K562 (cell line): Measurements from ENCODE around the gene SHISA4. TPM values are rescaled to one million over a fixed set of nuclear protein-coding genes. Genes with fewer than 3 reads are reported as not detected.

ENCODE experiments used
- ATAC-seq: fragments of 200-7000 bp; cut with Tn5 transposase; 3 replicates; pipeline ENCODE4 v1.9.1; 2020; ENCODE audit warnings: moderate library complexity
- BruUV-seq: library from RNA; stranded (reverse); fragments of 400-500 nt; replicated peaks from 2 replicates; lab custom pipeline; 2021; lab: Mats Ljungman, UMichigan
- CTCF ChIA-PET: fragments of 300-600 bp; formaldehyde crosslinking; extraction: SDS; loops from one replicate; lab custom pipeline; 2021; ENCODE audit warnings: low intra/inter-chr PET ratio; lab: Yijun Ruan, JAX
- POLR2A ChIA-PET: fragments of 300-600, 350-650 bp; sonication (Branson Sonifier 250); formaldehyde crosslinking; extraction: SDS; loops from one replicate; lab custom pipeline; 2021; ENCODE audit warnings: antibody characterized with exemption, inconsistent platforms; lab: Yijun Ruan, JAX
- DNase-seq, 4 experiments: peaks; one replicate each; pipeline versions ENCODE4 v3.0.0 to v3.0.0-alpha.2; 2011 to 2018; ENCODE audit warnings: low spot score in 3 of 4, mixed read lengths in 3 of 4; ENCODE audit errors: extremely low read depth in 1 of 4
- FAIRE-seq: peaks from 2 replicates; lab custom pipeline; 2011; peaks lifted over from hg19 to GRCh38; lab: Jason Lieb, UNC
- H2AFZ ChIP-seq: 2 replicates; pipeline ENCODE4 v1.6.0; 2011; ENCODE audit warnings: low read depth, low read length, control low read depth, inconsistent platforms
- H3K27ac ChIP-seq: fragments of 200-600 bp; 3 replicates; pipeline ENCODE4 v1.8.0; 2011; ENCODE audit warnings: low read depth, mild to moderate bottlenecking, control low read depth, inconsistent platforms, low read length, moderate library complexity, mixed read lengths; ENCODE audit errors: extremely low read depth
- H3K27me3 ChIP-seq, 2 experiments: fragments of 300-600 bp in 1 of 2; 2 replicates in 1 of 2; 3 replicates in 1 of 2; pipeline versions ENCODE4 v1.6.0 to v1.8.0; 2011; ENCODE audit warnings: inconsistent platforms in 2 of 2, low read length in 2 of 2, mild to moderate bottlenecking in 1 of 2, mixed read lengths in 1 of 2, moderate library complexity in 1 of 2; ENCODE audit not compliant: control insufficient read depth in 2 of 2, insufficient read depth in 2 of 2
- H3K36me3 ChIP-seq: fragments of 300-600 bp; 3 replicates; pipeline ENCODE4 v1.8.0; 2011; ENCODE audit warnings: mild to moderate bottlenecking, low read length, inconsistent platforms; ENCODE audit not compliant: control insufficient read depth, insufficient read depth
- H3K4me1 ChIP-seq, 2 experiments: fragments of 200-600 bp in 1 of 2; replicated peaks in 1 of 2; 2 replicates in 1 of 2; 3 replicates in 1 of 2; pipeline versions ENCODE4 v1.5.1 to v1.8.0; 2011; ENCODE audit warnings: inconsistent platforms in 2 of 2, low read length in 2 of 2, mild to moderate bottlenecking in 1 of 2, mixed read lengths in 1 of 2, moderate library complexity in 1 of 2; ENCODE audit not compliant: control insufficient read depth in 2 of 2, insufficient read depth in 2 of 2
- H3K4me2 ChIP-seq: 2 replicates; pipeline ENCODE4 v1.6.1; 2011; ENCODE audit warnings: low read length, control low read depth, inconsistent platforms, mixed read lengths; ENCODE audit not compliant: insufficient read depth
- H3K4me3 ChIP-seq: fragments of 200-600 bp; sonication (generic), shearing (Covaris generic); 2 replicates; pipeline ENCODE4 v1.5.1; 2016; ENCODE audit warnings: control low read depth, inconsistent platforms
- H3K79me2 ChIP-seq: fragments of 200-600 bp; 3 replicates; pipeline ENCODE4 v1.8.0; 2011; ENCODE audit warnings: low read length, inconsistent platforms; ENCODE audit not compliant: control insufficient read depth, insufficient read depth
- H3K9ac ChIP-seq, 2 experiments: 2 replicates each; pipeline versions ENCODE4 v1.6.0 to v1.6.1; 2011; ENCODE audit warnings: low read depth in 2 of 2, low read length in 2 of 2, control low read depth in 1 of 2, inconsistent platforms in 1 of 2, mild to moderate bottlenecking in 1 of 2, mixed read lengths in 1 of 2; ENCODE audit not compliant: insufficient read depth in 1 of 2
- H3K9me1 ChIP-seq: one replicate; pipeline ENCODE4 v1.6.0; 2011; ENCODE audit warnings: inconsistent platforms, mild to moderate bottlenecking, low read length, moderate library complexity; ENCODE audit not compliant: control insufficient read depth, insufficient read depth
- H3K9me3 ChIP-seq: replicated peaks from 2 replicates; pipeline ENCODE4 v1.5.1; 2011; ENCODE audit warnings: low read depth, low read length, inconsistent platforms; ENCODE audit not compliant: control insufficient read depth, insufficient read depth
- H4K20me1 ChIP-seq: replicated peaks from 2 replicates; pipeline ENCODE4 v1.6.1; 2011; ENCODE audit warnings: low read length, inconsistent platforms, mixed read lengths; ENCODE audit not compliant: control insufficient read depth, insufficient read depth
- CTBP1 ChIP-seq: fragments of 450-650 bp; IDR thresholded peaks from 2 replicates; pipeline ENCODE4 v1.6.1; 2016; ENCODE audit warnings: borderline replicate concordance
- FOXA1 ChIP-seq: fragments of 450-650 bp; IDR thresholded peaks from 2 replicates; pipeline ENCODE4 v1.6.1; 2016; ENCODE audit warnings: mild to moderate bottlenecking, borderline replicate concordance
- FOXA3 ChIP-seq, 2 experiments: fragments of 450-650 bp in 1 of 2; sonication (generic) in 1 of 2; formaldehyde crosslinking; IDR thresholded peaks in 1 of 2; conservative IDR thresholded peaks in 1 of 2; 2 replicates each; pipeline versions ENCODE4 v1.4.0 to v1.8.0; 2020 to 2022; ENCODE audit warnings: mild to moderate bottlenecking in 2 of 2, missing genetic modification reagents in 1 of 2
- MGA ChIP-seq: fragments of 450-650 bp; IDR thresholded peaks from 2 replicates; pipeline ENCODE4 v1.6.1; 2016; ENCODE audit warnings: mild to moderate bottlenecking, moderate library complexity
- NR2C1 ChIP-seq, 2 experiments: fragments of 450-650 bp; IDR thresholded peaks; 2 replicates each; pipeline ENCODE4 v1.6.1; 2017; ENCODE audit warnings: mild to moderate bottlenecking in 2 of 2, antibody characterized with exemption in 1 of 2, inconsistent platforms in 1 of 2, missing compliant biosample characterization in 1 of 2, missing genetic modification characterization in 1 of 2
- RAD51 ChIP-seq: fragments of 450-650 bp; IDR thresholded peaks from 2 replicates; pipeline ENCODE4 v1.7.1; 2016; ENCODE audit warnings: low read depth, mild to moderate bottlenecking, borderline replicate concordance
- SRSF1 ChIP-seq: fragments of 200-400 bp; formaldehyde crosslinking; IDR thresholded peaks from 2 replicates; pipeline ENCODE4 v1.6.1; 2017; ENCODE audit warnings: mild to moderate bottlenecking, low read depth, low read length, moderate library complexity
- TOE1 ChIP-seq, 2 experiments: fragments of 450-650 bp in 1 of 2; sonication (generic) in 1 of 2; formaldehyde crosslinking in 1 of 2; IDR thresholded peaks; 2 replicates each; pipeline versions ENCODE4 v1.7.1 to v1.8.0; 2016 to 2022; ENCODE audit warnings: borderline replicate concordance in 2 of 2, mild to moderate bottlenecking in 2 of 2, antibody characterized with exemption in 1 of 2, inconsistent platforms in 1 of 2, low read depth in 1 of 2, missing genetic modification reagents in 1 of 2, moderate library complexity in 1 of 2
- WGBS: fragments of 100-300 bp; shearing (Covaris generic); methylation state at CpG from one replicate; pipeline ENCODE4 v1.1.6; 2016; ENCODE audit warnings: low coverage, mixed read lengths; ENCODE audit not compliant: insufficient coverage; ENCODE audit errors: missing lambda C conversion rate; 5-methylcytosine and 5-hydroxymethylcytosine counted together
- in situ Hi-C: fragments of 300-500 bp; cut with MboI; formaldehyde crosslinking; loops from 4 replicates; pipeline ENCODE4 v1.15.0; 2018; ENCODE audit warnings: inconsistent platforms, mixed read lengths
- intact Hi-C: fragments of 100-400 bp; cut with micrococcal nuclease; formaldehyde crosslinking; loops from 2 replicates; pipeline ENCODE4 v1.14.2; 2022
- polyA plus RNA-seq, 8 experiments: library from polyadenylated mRNA; depleted of rRNA in 4 of 8; stranded (reverse) in 5 of 8; unstranded in 3 of 8; fragments of >200 nt; fragmentation: Nextera tagmentation in 2 of 8; fragmentation: Illumina TruSeq in 1 of 8; extraction: Ambion mirVana in 2 of 8; extraction: Trizol in 1 of 8; gene quantifications; 2 replicates each; pipeline versions ENCODE4 v1.2.1 to v1.2.3, GENCODE V29; 2011 to 2014; ENCODE audit warnings: inconsistent platforms in 1 of 8, missing spikeins in 1 of 8
- total RNA-seq, 7 experiments: library from RNA; depleted of rRNA in 6 of 7; stranded (reverse); fragments of >200 nt in 6 of 7; fragmentation: Illumina TruSeq in 2 of 7; extraction: Trizol in 2 of 7; gene quantifications; 2 replicates each; pipeline versions ENCODE4 v1.2.1 to v1.2.3, GENCODE V29; 2011 to 2021; ENCODE audit warnings: low replicate concordance in 1 of 7

The SHISA4 gene
- total and polyA plus RNA-seq, 9 of the 15 experiments (the other 6 are each of a cell fraction or from before 2014, with no cell fraction given), result 0.15 to 0.95 (median 0.68) TPM; not detected in 2

GRCh38 chr1:201887116-201887866 is 1.4 kb upstream of the SHISA4 start:
- Histone ChIP-seq H3K79me2 (no peaks in the 10 kb centered on the region), H3K9me3 (no peaks in the 10 kb centered on the region), H3K27me3 (0 out of 5 replicates have a peak, but pooled peaks cover 0 to 4% of the 10 kb centered on the region in 2 experiments), H3K4me3 (no peak overlapping the region), H3K4me2 (no peak overlapping the region), H3K36me3 (no peaks in the 10 kb centered on the region), H3K9ac (no peak overlapping the region), H2AFZ (peak overlapping the region; percentile 56; the same call in 1 of the 2 replicates), H3K9me1 (no peaks in the 10 kb centered on the region), H3K4me1 (peaks cover 48 to 53% of the 10 kb centered on the region in 2 experiments), H4K20me1 (no peaks in the 10 kb centered on the region), H3K27ac (no peak overlapping the region)
- in situ Hi-C loops (no loop called here), intact Hi-C loops (no loop called here)
- ATAC-seq, result no peak
- DNase-seq, result peak in 1 of 4 experiments; percentile 64
- 40% methylated on average over 5 of the region's 5 CpGs for WGBS
- ChIA-PET POLR2A (interaction anchor here (0.6 to 2.0 kb wide), 16 partner anchors 8 to 1607 kb away, joined by 3 to 12 read pairs (median 4); partner anchors contain the start of gene RNPEP), CTCF (interaction anchor here (0.5 kb wide), 1 partner anchor 1001 kb away, joined by 3 read pairs; the partner anchor contains the start of gene RABIF)
- peak; percentile 37 for FAIRE-seq
- no TSS peak for BruUV-seq
- peak; percentile 64; the same call in 1 of the 2 replicates for TF ChIP-seq MGA
- TF ChIP-seq TOE1 (IDR thresholded peaks at IDR 0.05; ENCODE audit: borderline replicate concordance), result no peak
- TF ChIP-seq TOE1 (CRISPR knock-in tag; IDR thresholded peaks at IDR 0.05; ENCODE audit: borderline replicate concordance, low read depth), result no peak
- peak; percentile 70; the same call in 1 of the 2 replicates for TF ChIP-seq CTBP1
- no peak for TF ChIP-seq FOXA3 (CRISPR knock-in tag; conservative IDR thresholded peaks at IDR 0.05 in 1 of 2, IDR thresholded peaks at IDR 0.05 in 1 of 2)
- no peak for TF ChIP-seq FOXA1
- TF ChIP-seq RAD51, result peak; percentile 52; the same call in 1 of the 2 replicates
- TF ChIP-seq SRSF1, result no peak
- TF ChIP-seq NR2C1 (IDR thresholded peaks at IDR 0.05), result no peak
- TF ChIP-seq NR2C1 (tag; IDR thresholded peaks at IDR 0.05), result peak; percentile 53
